CD8-positive, alpha-beta memory T cell (primary cell): ENCODE measurements around the gene DNAAF5. TPM values are rescaled to one million over a fixed set of nuclear protein-coding genes. Genes with fewer than 3 reads are reported as not detected.
A peak's percentile ranks its signal among the peaks of the same experiment; 100 is the strongest.

ENCODE experiments used
- CTCF ChIA-PET: fragments of 350-600 bp; sonication (Branson Sonifier 250); formaldehyde crosslinking; loops from one replicate; lab custom pipeline; 2021; ENCODE audit warnings: antibody characterized with exemption; lab: Charles Lee
- POLR2A ChIA-PET: fragments of 350-600 bp; sonication (Branson Sonifier 250); formaldehyde crosslinking; loops from one replicate; lab custom pipeline; 2021; ENCODE audit warnings: antibody characterized with exemption; lab: Charles Lee
- DNase-seq, 5 donors: peaks; one replicate each; pipeline versions ENCODE4 v3.0.0 to v3.0.0-alpha.2; 2020 to 2022; ENCODE audit warnings: mixed read lengths in 1 of 5
- H3K27ac ChIP-seq: one replicate; pipeline ENCODE4 v1.7.0; 2013; ENCODE audit warnings: low read depth, mild to moderate bottlenecking, low read length, moderate library complexity
- H3K27me3 ChIP-seq: 2 replicates; pipeline ENCODE4 v1.7.0; 2013; ENCODE audit warnings: low read length, mild to moderate bottlenecking; ENCODE audit not compliant: insufficient read depth, poor library complexity, severe bottlenecking
- H3K36me3 ChIP-seq: 2 replicates; pipeline ENCODE4 v1.7.0; 2013; ENCODE audit warnings: mild to moderate bottlenecking, low read length, moderate library complexity; ENCODE audit not compliant: insufficient read depth
- H3K4me1 ChIP-seq: 2 replicates; pipeline ENCODE4 v1.7.0; 2013; ENCODE audit warnings: mild to moderate bottlenecking, low read length, moderate library complexity; ENCODE audit not compliant: insufficient read depth
- H3K4me3 ChIP-seq: 2 replicates; pipeline ENCODE4 v1.7.0; 2013; ENCODE audit warnings: mild to moderate bottlenecking, low read length
- H3K9me3 ChIP-seq: 2 replicates; pipeline ENCODE4 v1.7.0; 2013; ENCODE audit warnings: mild to moderate bottlenecking, low read length
- H3K27ac Mint-ChIP-seq, 8 donors: one replicate each; pipeline ENCODE4 v1.8.0; 2020 to 2021; ENCODE audit warnings: mixed read lengths in 8 of 8, mild to moderate bottlenecking in 6 of 8, inconsistent platforms in 3 of 8, moderate library complexity in 3 of 8
- H3K27me3 Mint-ChIP-seq, 2 donors: one replicate each; pipeline ENCODE4 v1.8.0; 2020 to 2021; ENCODE audit warnings: mixed read lengths in 2 of 2, mild to moderate bottlenecking in 1 of 2, moderate library complexity in 1 of 2
- H3K36me3 Mint-ChIP-seq, 3 donors: one replicate each; pipeline ENCODE4 v1.8.0; 2020 to 2021; ENCODE audit warnings: mixed read lengths in 3 of 3, inconsistent platforms in 1 of 3, mild to moderate bottlenecking in 1 of 3
- H3K4me1 Mint-ChIP-seq, 3 donors: one replicate each; pipeline ENCODE4 v1.8.0; 2020 to 2021; ENCODE audit warnings: mixed read lengths in 3 of 3, inconsistent platforms in 1 of 3, mild to moderate bottlenecking in 1 of 3
- H3K4me3 Mint-ChIP-seq, 7 donors: one replicate each; pipeline ENCODE4 v1.8.0; 2020 to 2021; ENCODE audit warnings: mixed read lengths in 7 of 7, mild to moderate bottlenecking in 6 of 7, moderate library complexity in 4 of 7, inconsistent platforms in 2 of 7
- H3K9me3 Mint-ChIP-seq, 5 donors: one replicate each; pipeline ENCODE4 v1.8.0; 2020 to 2022; ENCODE audit warnings: mixed read lengths in 5 of 5, mild to moderate bottlenecking in 3 of 5, moderate library complexity in 2 of 5, inconsistent platforms in 1 of 5
- polyA plus RNA-seq: library from polyadenylated mRNA; unstranded; fragments of 300-500 nt; fragmentation: Illumina TruSeq; gene quantifications from one replicate; pipeline ENCODE4 v1.2.3, GENCODE V29; 2021
- total RNA-seq, 2 experiments: library from RNA; stranded (reverse); gene quantifications; one replicate each; pipeline ENCODE4 v1.2.3, GENCODE V29; 2021

The DNAAF5 gene
- total and polyA plus RNA-seq, 3 experiments from 2014 or later = 4.4 to 48.0 (median 47.3) TPM

GRCh38 chr7:734808-735207, 8.3 kb downstream of the DNAAF5 start:
- Mint-ChIP-seq H3K27ac (no peak overlapping the region), H3K36me3 (peaks cover 4 to 47% (median 15%) of the 10 kb centered on the region in 3 donors), H3K4me1 (peaks cover 9 to 20% (median 19%) of the 10 kb centered on the region in 3 donors), H3K9me3 (peaks cover 0 to 5% (median 0%) of the 10 kb centered on the region in 5 donors), H3K4me3 (no peak overlapping the region), H3K27me3 (no peaks in the 10 kb centered on the region)
- Histone ChIP-seq H3K36me3 (peaks cover 4% of the 10 kb centered on the region), H3K9me3 (peaks cover 10% of the 10 kb centered on the region), H3K4me3 (no peak overlapping the region), H3K27me3 (no peaks in the 10 kb centered on the region), H3K4me1 (no peaks in the 10 kb centered on the region), H3K27ac (no peak overlapping the region)
- ChIA-PET CTCF (no interaction called here), POLR2A (no interaction called here)
- DNase-seq = no peak

- CTCF ChIA-PET = no interaction called here
- Histone ChIP-seq H3K36me3 (peaks cover 4% of the 10 kb centered on the region), H3K4me3 (no peak overlapping the region), H3K27me3 (no peaks in the 10 kb centered on the region), H3K27ac (no peak overlapping the region), H3K4me1 (no peaks in the 10 kb centered on the region), H3K9me3 (peaks cover 10% of the 10 kb centered on the region)
- no peak for DNase-seq
- Mint-ChIP-seq H3K27ac (no peak overlapping the region), H3K36me3 (peaks cover 12 to 45% (median 17%) of the 10 kb centered on the region in 3 donors), H3K9me3 (peaks cover 0 to 5% (median 0%) of the 10 kb centered on the region in 5 donors), H3K4me3 (no peak overlapping the region), H3K4me1 (peaks cover 5 to 10% (median 10%) of the 10 kb centered on the region in 3 donors), H3K27me3 (no peaks in the 10 kb centered on the region)
- POLR2A ChIA-PET = no interaction called here
Observed at GRCh38 chr7:738241-738640, 11.7 kb downstream of the DNAAF5 start.

DNA sequence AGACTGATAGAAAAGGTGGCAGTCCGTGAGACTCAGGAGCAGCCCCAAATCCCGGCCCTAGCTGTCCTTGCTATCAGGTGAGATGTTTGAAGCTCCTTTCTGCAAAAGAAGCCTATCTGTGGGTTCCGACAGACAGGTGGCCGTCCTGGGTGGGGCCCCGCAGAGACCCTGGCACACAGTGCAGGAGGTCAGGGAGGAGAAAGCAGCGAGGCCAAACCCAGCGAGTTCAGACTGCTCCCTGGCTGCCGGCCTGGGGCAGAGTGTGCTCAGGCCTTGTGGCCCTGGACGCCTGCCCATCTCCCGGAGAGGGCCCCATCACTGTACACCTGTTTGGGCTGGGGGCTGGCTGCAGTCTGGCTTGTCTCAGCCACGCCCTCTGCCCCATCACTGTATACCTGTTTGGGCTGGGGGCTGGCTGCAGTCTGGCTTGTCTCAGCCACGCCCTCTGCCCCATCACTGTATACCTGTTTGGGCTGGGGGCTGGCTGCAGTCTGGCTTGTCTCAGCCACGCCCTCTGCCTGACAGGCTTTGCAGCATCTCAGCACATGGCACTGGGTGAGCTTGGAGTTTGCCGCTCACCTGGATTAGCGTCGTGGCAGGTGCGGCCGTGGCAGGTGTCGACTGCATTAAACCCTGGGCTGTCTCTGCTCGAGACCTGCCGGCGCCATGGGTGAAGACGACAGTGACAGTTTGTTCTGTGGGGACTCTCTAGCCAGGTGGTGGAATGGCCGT, 12.4 kb downstream of the DNAAF5 start:
- Histone ChIP-seq H3K27me3 (no peaks in the 10 kb centered on the region), H3K36me3 (peaks cover 4% of the 10 kb centered on the region), H3K4me1 (no peaks in the 10 kb centered on the region), H3K4me3 (no peak overlapping the region), H3K9me3 (peaks cover 10% of the 10 kb centered on the region), H3K27ac (no peak overlapping the region)
- ChIA-PET CTCF (no interaction called here), POLR2A (no interaction called here)
- no peaks in the 10 kb centered on the region for H3K27me3 Mint-ChIP-seq
- H3K4me3 Mint-ChIP-seq = no peak overlapping the region
- no peak for DNase-seq
- H3K27ac Mint-ChIP-seq = peak overlapping the region in 1 of 8 donors; percentile 22
- peaks cover 5 to 10% (median 10%) of the 10 kb centered on the region in 3 donors for H3K4me1 Mint-ChIP-seq
- H3K36me3 Mint-ChIP-seq = peaks cover 11 to 45% (median 16%) of the 10 kb centered on the region in 3 donors
- peaks cover 0 to 5% (median 0%) of the 10 kb centered on the region in 5 donors for H3K9me3 Mint-ChIP-seq

DNA sequence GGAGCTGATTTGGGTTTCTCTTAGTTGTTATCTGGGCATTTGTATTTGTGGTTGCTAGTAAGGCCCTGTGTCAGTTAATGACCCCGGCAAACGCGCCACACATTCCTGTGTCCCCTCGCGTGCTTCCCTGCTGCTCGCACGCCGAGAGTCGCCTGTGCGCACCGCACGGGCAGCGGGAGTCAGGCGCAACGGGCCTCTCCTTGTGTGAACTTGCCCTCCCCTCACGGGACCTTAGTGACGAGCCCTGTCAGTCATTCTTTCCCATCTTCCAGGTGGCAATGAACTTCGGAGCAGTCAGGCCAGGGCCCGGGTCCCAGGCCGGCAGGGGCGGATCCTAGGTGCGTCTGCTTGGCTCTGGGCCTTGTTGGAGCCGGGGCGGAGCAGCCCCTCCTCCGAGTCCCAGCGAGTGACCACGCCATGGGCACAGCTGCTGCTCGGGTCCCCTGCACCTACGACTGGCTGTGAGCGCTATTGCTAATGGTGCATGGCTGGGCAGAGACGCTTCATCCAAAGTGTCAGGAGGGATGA, 13.0 kb downstream of the DNAAF5 start:
- no peak for DNase-seq
- Histone ChIP-seq H3K27ac (no peak overlapping the region), H3K4me1 (no peaks in the 10 kb centered on the region), H3K9me3 (peaks cover 7% of the 10 kb centered on the region), H3K4me3 (no peak overlapping the region), H3K36me3 (no peaks in the 10 kb centered on the region), H3K27me3 (no peaks in the 10 kb centered on the region)
- no peak overlapping the region for H3K27ac Mint-ChIP-seq
- H3K27me3 Mint-ChIP-seq = no peaks in the 10 kb centered on the region
- peaks cover 11 to 51% (median 16%) of the 10 kb centered on the region in 3 donors for H3K36me3 Mint-ChIP-seq
- POLR2A ChIA-PET = interaction anchor here (0.6 kb wide), 1 partner anchor 234 kb away, joined by 5 read pairs; no protein-coding TSS in a partner anchor
- H3K4me1 Mint-ChIP-seq = peaks cover 5 to 10% (median 10%) of the 10 kb centered on the region in 3 donors
- H3K9me3 Mint-ChIP-seq = no peaks in the 10 kb centered on the region
- CTCF ChIA-PET = no interaction called here
- H3K4me3 Mint-ChIP-seq = no peak overlapping the region

- H3K4me1 ChIP-seq = no peaks in the 10 kb centered on the region
- no peak overlapping the region for H3K27ac ChIP-seq
- H3K36me3 ChIP-seq = no peaks in the 10 kb centered on the region
- Mint-ChIP-seq H3K36me3 (peaks cover 16 to 57% (median 17%) of the 10 kb centered on the region in 3 donors), H3K27me3 (no peaks in the 10 kb centered on the region), H3K9me3 (no peaks in the 10 kb centered on the region), H3K27ac (no peak overlapping the region), H3K4me3 (no peak overlapping the region), H3K4me1 (peaks cover 5 to 10% (median 10%) of the 10 kb centered on the region in 3 donors)
- H3K4me3 ChIP-seq = no peak overlapping the region
- no peaks in the 10 kb centered on the region for H3K27me3 ChIP-seq
- ChIA-PET POLR2A (interaction anchor here (0.6 kb wide), 1 partner anchor 235 kb away, joined by 5 read pairs; no protein-coding TSS in a partner anchor), CTCF (no interaction called here)
- H3K9me3 ChIP-seq = no peaks in the 10 kb centered on the region
- DNase-seq = no peak
Observed at GRCh38 chr7:739983-740942, 13.8 kb downstream of the DNAAF5 start.

GRCh38 chr7:741191-741671, 14.7 kb downstream of the DNAAF5 start:
- CTCF ChIA-PET = no interaction called here
- DNase-seq = no peak
- Histone ChIP-seq H3K4me3 (no peak overlapping the region), H3K27ac (no peak overlapping the region), H3K27me3 (no peaks in the 10 kb centered on the region), H3K9me3 (no peaks in the 10 kb centered on the region), H3K4me1 (no peaks in the 10 kb centered on the region), H3K36me3 (no peaks in the 10 kb centered on the region)
- POLR2A ChIA-PET = no interaction called here
- Mint-ChIP-seq H3K4me1 (peaks cover 5 to 10% (median 10%) of the 10 kb centered on the region in 3 donors), H3K27ac (no peak overlapping the region), H3K36me3 (peaks cover 16 to 62% (median 18%) of the 10 kb centered on the region in 3 donors), H3K9me3 (no peaks in the 10 kb centered on the region), H3K4me3 (no peak overlapping the region), H3K27me3 (no peaks in the 10 kb centered on the region)

DNA sequence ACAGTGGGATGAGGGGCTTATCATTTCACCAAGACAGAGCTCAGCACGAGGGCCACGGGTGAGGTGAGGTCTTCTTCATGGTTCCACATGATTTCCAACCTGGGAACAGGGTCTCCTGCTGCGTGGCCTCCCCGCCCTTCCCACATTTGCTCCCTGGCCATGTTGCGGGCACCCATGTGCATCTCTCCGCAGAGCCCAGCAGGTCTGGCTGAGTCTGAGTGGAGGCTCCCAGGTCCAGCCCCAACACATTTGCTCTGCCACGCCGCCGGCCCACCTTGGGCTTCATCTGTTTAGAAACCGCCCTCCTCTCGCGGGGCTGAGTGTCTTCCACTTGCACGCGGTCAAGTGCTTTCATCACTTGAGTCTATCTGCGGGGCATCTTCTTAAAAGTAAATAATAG, 15.4 kb downstream of the DNAAF5 start:
- H3K4me1 Mint-ChIP-seq = peaks cover 5 to 10% (median 10%) of the 10 kb centered on the region in 3 donors

More for the DNA sequence above, 15.4 kb downstream of the DNAAF5 start:
- Mint-ChIP-seq H3K27me3 (no peaks in the 10 kb centered on the region), H3K27ac (peak overlapping the region in 1 of 8 donors; percentile 54), H3K4me3 (no peak overlapping the region), H3K36me3 (peaks cover 16 to 64% (median 18%) of the 10 kb centered on the region in 3 donors), H3K9me3 (no peaks in the 10 kb centered on the region)
- POLR2A ChIA-PET = no interaction called here
- no peak for DNase-seq
- no peaks in the 10 kb centered on the region for H3K27me3 ChIP-seq
- H3K4me3 ChIP-seq = no peak overlapping the region
- H3K36me3 ChIP-seq = no peaks in the 10 kb centered on the region
- no peak overlapping the region for H3K27ac ChIP-seq
- no peaks in the 10 kb centered on the region for H3K9me3 ChIP-seq
- no peaks in the 10 kb centered on the region for H3K4me1 ChIP-seq
- CTCF ChIA-PET = interaction anchor here (1.9 kb wide), 1 partner anchor 420 kb away, joined by 5 read pairs; no protein-coding TSS in a partner anchor
